NCI-H128 (cell line): Measurements from ENCODE around the gene PSG1.
"Not testable (repeated sequence)": the region's sequence is repeated elsewhere in the genome, so short reads cannot be mapped to it uniquely, and the experiment has no call there.

Experiments
- DNase-seq: peaks from one replicate; lab custom pipeline; 2025; ENCODE audit not compliant: unreplicated experiment; lab: John Stamatoyannopoulos, UW

The PSG1 gene

GRCh38 chr19:42831221-42832019 lies 48.1 kb downstream of the PSG1 start:
- no peak for DNase-seq

- not testable (repeated sequence) for DNase-seq
These were observed 58.1 kb downstream of the PSG1 start for GRCh38 chr19:42821306-42821977.

- DNase-seq = not testable (repeated sequence)
These were observed 59.4 kb downstream of the PSG1 start for GRCh38 chr19:42819960-42820650.

GRCh38 chr19:42816894-42817293 lies 62.6 kb downstream of the PSG1 start:
- DNase-seq = no peak
